K562 (cell line): ENCODE measurements around the gene ADSS2. TPM values are rescaled to one million over a fixed set of nuclear protein-coding genes. Genes with fewer than 3 reads are reported as not detected.

ENCODE experiments used
- ATAC-seq: fragments of 200-7000 bp; cut with Tn5 transposase; 3 replicates; pipeline ENCODE4 v1.9.1; 2020; ENCODE audit warnings: moderate library complexity
- BruUV-seq: library from RNA; stranded (reverse); fragments of 400-500 nt; replicated peaks from 2 replicates; lab custom pipeline; 2021; lab: Mats Ljungman, UMichigan
- CTCF ChIA-PET: fragments of 300-600 bp; formaldehyde crosslinking; extraction: SDS; loops from one replicate; lab custom pipeline; 2021; ENCODE audit warnings: low intra/inter-chr PET ratio; lab: Yijun Ruan, JAX
- POLR2A ChIA-PET: fragments of 300-600, 350-650 bp; sonication (Branson Sonifier 250); formaldehyde crosslinking; extraction: SDS; loops from one replicate; lab custom pipeline; 2021; ENCODE audit warnings: antibody characterized with exemption, inconsistent platforms; lab: Yijun Ruan, JAX
- DNase-seq, 4 experiments: peaks; one replicate each; pipeline versions ENCODE4 v3.0.0 to v3.0.0-alpha.2; 2011 to 2018; ENCODE audit warnings: low spot score in 3 of 4, mixed read lengths in 3 of 4; ENCODE audit errors: extremely low read depth in 1 of 4
- FAIRE-seq: peaks from 2 replicates; lab custom pipeline; 2011; peaks lifted over from hg19 to GRCh38; lab: Jason Lieb, UNC
- H2AFZ ChIP-seq: 2 replicates; pipeline ENCODE4 v1.6.0; 2011; ENCODE audit warnings: low read depth, low read length, control low read depth, inconsistent platforms
- H3K27ac ChIP-seq: fragments of 200-600 bp; 3 replicates; pipeline ENCODE4 v1.8.0; 2011; ENCODE audit warnings: low read depth, mild to moderate bottlenecking, control low read depth, inconsistent platforms, low read length, moderate library complexity, mixed read lengths; ENCODE audit errors: extremely low read depth
- H3K27me3 ChIP-seq, 2 experiments: fragments of 300-600 bp in 1 of 2; 2 replicates in 1 of 2; 3 replicates in 1 of 2; pipeline versions ENCODE4 v1.6.0 to v1.8.0; 2011; ENCODE audit warnings: inconsistent platforms in 2 of 2, low read length in 2 of 2, mild to moderate bottlenecking in 1 of 2, mixed read lengths in 1 of 2, moderate library complexity in 1 of 2; ENCODE audit not compliant: control insufficient read depth in 2 of 2, insufficient read depth in 2 of 2
- H3K36me3 ChIP-seq: fragments of 300-600 bp; 3 replicates; pipeline ENCODE4 v1.8.0; 2011; ENCODE audit warnings: mild to moderate bottlenecking, low read length, inconsistent platforms; ENCODE audit not compliant: control insufficient read depth, insufficient read depth
- H3K4me1 ChIP-seq, 2 experiments: fragments of 200-600 bp in 1 of 2; replicated peaks in 1 of 2; 2 replicates in 1 of 2; 3 replicates in 1 of 2; pipeline versions ENCODE4 v1.5.1 to v1.8.0; 2011; ENCODE audit warnings: inconsistent platforms in 2 of 2, low read length in 2 of 2, mild to moderate bottlenecking in 1 of 2, mixed read lengths in 1 of 2, moderate library complexity in 1 of 2; ENCODE audit not compliant: control insufficient read depth in 2 of 2, insufficient read depth in 2 of 2
- H3K4me2 ChIP-seq: 2 replicates; pipeline ENCODE4 v1.6.1; 2011; ENCODE audit warnings: low read length, control low read depth, inconsistent platforms, mixed read lengths; ENCODE audit not compliant: insufficient read depth
- H3K4me3 ChIP-seq: fragments of 200-600 bp; sonication (generic), shearing (Covaris generic); 2 replicates; pipeline ENCODE4 v1.5.1; 2016; ENCODE audit warnings: control low read depth, inconsistent platforms
- H3K79me2 ChIP-seq: fragments of 200-600 bp; 3 replicates; pipeline ENCODE4 v1.8.0; 2011; ENCODE audit warnings: low read length, inconsistent platforms; ENCODE audit not compliant: control insufficient read depth, insufficient read depth
- H3K9ac ChIP-seq, 2 experiments: 2 replicates each; pipeline versions ENCODE4 v1.6.0 to v1.6.1; 2011; ENCODE audit warnings: low read depth in 2 of 2, low read length in 2 of 2, control low read depth in 1 of 2, inconsistent platforms in 1 of 2, mild to moderate bottlenecking in 1 of 2, mixed read lengths in 1 of 2; ENCODE audit not compliant: insufficient read depth in 1 of 2
- H3K9me1 ChIP-seq: one replicate; pipeline ENCODE4 v1.6.0; 2011; ENCODE audit warnings: inconsistent platforms, mild to moderate bottlenecking, low read length, moderate library complexity; ENCODE audit not compliant: control insufficient read depth, insufficient read depth
- H3K9me3 ChIP-seq: replicated peaks from 2 replicates; pipeline ENCODE4 v1.5.1; 2011; ENCODE audit warnings: low read depth, low read length, inconsistent platforms; ENCODE audit not compliant: control insufficient read depth, insufficient read depth
- H4K20me1 ChIP-seq: replicated peaks from 2 replicates; pipeline ENCODE4 v1.6.1; 2011; ENCODE audit warnings: low read length, inconsistent platforms, mixed read lengths; ENCODE audit not compliant: control insufficient read depth, insufficient read depth
- C11orf30 ChIP-seq: fragments of 450-650 bp; IDR thresholded peaks from 2 replicates; pipeline ENCODE4 v1.6.1; 2016; ENCODE audit warnings: low read depth, mild to moderate bottlenecking
- E2F6 ChIP-seq, 2 experiments: IDR thresholded peaks; 2 replicates each; pipeline ENCODE4 v1.6.1; 2011; ENCODE audit warnings: borderline replicate concordance in 1 of 2, control low read depth in 1 of 2, low read depth in 1 of 2, low read length in 1 of 2, mild to moderate bottlenecking in 1 of 2, mixed read lengths in 1 of 2, moderate library complexity in 1 of 2; ENCODE audit not compliant: insufficient read depth in 1 of 2, insufficient read length in 1 of 2, poor library complexity in 1 of 2, severe bottlenecking in 1 of 2; ENCODE audit errors: extremely low read depth in 1 of 2
- FOXA3 ChIP-seq, 2 experiments: fragments of 450-650 bp in 1 of 2; sonication (generic) in 1 of 2; formaldehyde crosslinking; IDR thresholded peaks in 1 of 2; conservative IDR thresholded peaks in 1 of 2; 2 replicates each; pipeline versions ENCODE4 v1.4.0 to v1.8.0; 2020 to 2022; ENCODE audit warnings: mild to moderate bottlenecking in 2 of 2, missing genetic modification reagents in 1 of 2
- FUS ChIP-seq: fragments of 200-400 bp; formaldehyde crosslinking; optimal IDR thresholded peaks from 2 replicates; pipeline ENCODE3; 2017; ENCODE audit warnings: low read depth, low read length
- GATAD2A ChIP-seq: fragments of 450-650 bp; IDR thresholded peaks from 2 replicates; pipeline ENCODE4 v1.6.1; 2017
- KAT7 ChIP-seq: sonication (generic); formaldehyde crosslinking; IDR thresholded peaks from 2 replicates; pipeline ENCODE4 v1.8.0; 2022; ENCODE audit warnings: missing genetic modification reagents, mild to moderate bottlenecking, borderline replicate concordance
- MAFF ChIP-seq: IDR thresholded peaks from 2 replicates; pipeline ENCODE4 v1.6.1; 2012; ENCODE audit warnings: low read length, improper control_type of control experiment
- MAFG ChIP-seq: fragments of 450-650 bp; conservative IDR thresholded peaks from 2 replicates; pipeline ENCODE4 v1.6.1; 2016; ENCODE audit warnings: missing genetic modification characterization, missing compliant biosample characterization
- NFATC3 ChIP-seq: fragments of 450-650 bp; IDR thresholded peaks from 2 replicates; pipeline ENCODE4 v1.6.1; 2017; ENCODE audit warnings: mild to moderate bottlenecking
- POLR3G ChIP-seq: IDR thresholded peaks from 2 replicates; pipeline ENCODE4 v1.6.1; 2011; ENCODE audit not compliant: insufficient read length, insufficient replicate concordance; ENCODE audit errors: extremely low read depth
- ZEB2 ChIP-seq: fragments of 450-650 bp; IDR thresholded peaks from 2 replicates; pipeline ENCODE4 v1.6.1; 2016
- ZNF239 ChIP-seq: fragments of 250-450 bp; sonication (Bioruptor Pico); IDR thresholded peaks from 2 replicates; pipeline ENCODE4 v1.4.0; 2020; ENCODE audit warnings: mild to moderate bottlenecking
- ZNF316 ChIP-seq: fragments of 450-650 bp; IDR thresholded peaks from 2 replicates; pipeline ENCODE4 v1.6.1; 2016
- ZNF444 ChIP-seq: fragments of 250-450 bp; sonication (Bioruptor Pico); IDR thresholded peaks from 2 replicates; pipeline ENCODE4 v1.4.0; 2020; ENCODE audit warnings: mild to moderate bottlenecking, moderate library complexity
- ZNF518B ChIP-seq: fragments of 250-450 bp; sonication (Bioruptor Pico); IDR thresholded peaks from 2 replicates; pipeline ENCODE4 v1.5.0; 2021; ENCODE audit warnings: mild to moderate bottlenecking, moderate library complexity
- ZNF717 ChIP-seq: fragments of 250-450 bp; sonication (Bioruptor Pico); IDR thresholded peaks from 2 replicates; pipeline ENCODE4 v1.5.0; 2021
- WGBS: fragments of 100-300 bp; shearing (Covaris generic); methylation state at CpG from one replicate; pipeline ENCODE4 v1.1.6; 2016; ENCODE audit warnings: low coverage, mixed read lengths; ENCODE audit not compliant: insufficient coverage; ENCODE audit errors: missing lambda C conversion rate; 5-methylcytosine and 5-hydroxymethylcytosine counted together
- in situ Hi-C: fragments of 300-500 bp; cut with MboI; formaldehyde crosslinking; loops from 4 replicates; pipeline ENCODE4 v1.15.0; 2018; ENCODE audit warnings: inconsistent platforms, mixed read lengths
- intact Hi-C: fragments of 100-400 bp; cut with micrococcal nuclease; formaldehyde crosslinking; loops from 2 replicates; pipeline ENCODE4 v1.14.2; 2022
- polyA plus RNA-seq, 8 experiments: library from polyadenylated mRNA; depleted of rRNA in 4 of 8; stranded (reverse) in 5 of 8; unstranded in 3 of 8; fragments of >200 nt; fragmentation: Nextera tagmentation in 2 of 8; fragmentation: Illumina TruSeq in 1 of 8; extraction: Ambion mirVana in 2 of 8; extraction: Trizol in 1 of 8; gene quantifications; 2 replicates each; pipeline versions ENCODE4 v1.2.1 to v1.2.3, GENCODE V29; 2011 to 2014; ENCODE audit warnings: inconsistent platforms in 1 of 8, missing spikeins in 1 of 8
- total RNA-seq, 7 experiments: library from RNA; depleted of rRNA in 6 of 7; stranded (reverse); fragments of >200 nt in 6 of 7; fragmentation: Illumina TruSeq in 2 of 7; extraction: Trizol in 2 of 7; gene quantifications; 2 replicates each; pipeline versions ENCODE4 v1.2.1 to v1.2.3, GENCODE V29; 2011 to 2021; ENCODE audit warnings: low replicate concordance in 1 of 7

Gene ADSS2
- total and polyA plus RNA-seq, 9 of the 15 experiments (the other 6 are each of a cell fraction or from before 2014, with no cell fraction given): 8.8 to 63.8 (median 59.4) TPM

DNA sequence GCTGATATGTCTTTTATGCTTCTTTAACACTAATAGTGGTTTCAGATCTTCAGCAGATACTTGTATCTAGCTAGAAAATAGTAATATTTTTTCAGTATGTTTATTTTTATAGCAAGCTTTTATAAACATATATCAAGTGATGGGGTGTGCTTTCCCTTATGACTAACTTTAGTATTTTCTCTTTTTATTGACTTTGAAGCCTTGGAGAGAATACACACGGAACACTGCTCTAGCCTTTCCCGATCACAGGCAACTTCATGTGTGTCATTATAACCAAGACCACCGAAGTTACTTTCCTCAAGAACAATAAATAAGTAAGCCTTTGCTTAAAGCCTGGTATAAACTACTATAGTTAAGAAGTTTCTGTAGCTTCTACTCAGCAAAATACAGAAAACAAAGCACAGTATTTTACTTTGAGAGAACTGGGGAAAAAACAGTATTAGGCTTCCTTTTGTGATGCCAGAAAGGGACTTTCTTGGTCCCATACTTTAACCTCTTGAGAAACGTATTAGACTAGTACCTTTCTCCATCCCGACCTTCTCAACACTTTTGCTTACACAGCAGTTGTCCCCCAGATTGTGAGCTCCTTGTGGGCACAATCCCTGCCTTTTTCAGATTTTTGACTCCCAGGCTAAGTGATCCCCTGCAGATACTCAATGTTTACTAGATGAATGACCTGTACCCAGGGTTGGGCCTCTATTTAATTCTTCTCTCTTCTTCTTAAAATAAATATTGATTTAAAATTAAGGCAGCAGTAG is 3.3 kb downstream of the ADSS2 start:
- no peaks in the 10 kb centered on the region for H3K9me1 ChIP-seq
- WGBS: 52% methylated on average over 5 of the region's 5 CpGs
- H4K20me1 ChIP-seq: no peaks in the 10 kb centered on the region
- FAIRE-seq (peak; percentile 54), ATAC-seq (no peak), DNase-seq (no peak)
- ChIA-PET CTCF (no interaction called here), POLR2A (interaction anchor here (0.6 to 1.1 kb wide), 2 partner anchors 24 to 25 kb away, joined by 3 read pairs; no protein-coding TSS in a partner anchor)
- peak overlapping the region in 1 of 2 experiments; percentile 7; a peak in 1 of 4 replicates for H3K9ac ChIP-seq
- intact Hi-C loops: no loop called here
- H3K27ac ChIP-seq: no peak overlapping the region
- peaks cover 11 to 27% of the 10 kb centered on the region in 2 experiments; a peak in 4 of 5 replicates for H3K4me1 ChIP-seq
- H3K9me3 ChIP-seq: peaks cover 8% of the 10 kb centered on the region
- H3K4me3 ChIP-seq: no peak overlapping the region
- BruUV-seq: no TSS peak
- peaks cover 80% of the 10 kb centered on the region for H3K79me2 ChIP-seq
- peaks cover 59% of the 10 kb centered on the region for H3K36me3 ChIP-seq
- peak overlapping the region; percentile 39 for H3K4me2 ChIP-seq
- in situ Hi-C loops: no loop called here
- no peak for TF ChIP-seq POLR3G
- TF ChIP-seq ZNF316: peak; percentile 83
- TF ChIP-seq C11orf30: peak; percentile 77
- TF ChIP-seq E2F6 (IDR thresholded peaks at IDR 0.05; ENCODE audit: borderline replicate concordance in 1 of 2, extremely low read depth in 1 of 2, insufficient read depth in 1 of 2, insufficient read length in 1 of 2, low read depth in 1 of 2, low read length in 1 of 2, poor library complexity in 1 of 2, severe bottlenecking in 1 of 2): no peak
- TF ChIP-seq MAFF: 0 out of 2 replicates have a peak, but pooled peaks have one; percentile 11
- no peak for TF ChIP-seq FOXA3 (CRISPR knock-in tag; conservative IDR thresholded peaks at IDR 0.05 in 1 of 2, IDR thresholded peaks at IDR 0.05 in 1 of 2)
- TF ChIP-seq ZNF239 (CRISPR knock-in tag): no peak
- no peak for TF ChIP-seq GATAD2A
- TF ChIP-seq MAFG (tag): peak; percentile 36; the same call in 1 of the 2 replicates
- no peak for TF ChIP-seq ZNF444 (CRISPR knock-in tag)
- no peak for TF ChIP-seq ZEB2
- no peak for TF ChIP-seq ZNF518B (CRISPR knock-in tag)
- no peak for TF ChIP-seq ZNF717 (CRISPR knock-in tag)
- TF ChIP-seq NFATC3: no peak
- TF ChIP-seq FUS: no peak
- TF ChIP-seq KAT7: no peak
- H2AFZ ChIP-seq: no peak overlapping the region
- H3K27me3 ChIP-seq: no peaks in the 10 kb centered on the region
